ENCODE results near the gene NOS3. TPM values are rescaled to one million over a fixed set of nuclear protein-coding genes. Genes with fewer than 3 reads are reported as not detected.

Gene NOS3
- polyA plus RNA-seq, 1 of the 3 experiments (the other 2 are of a cell fraction): 0.41 TPM

DNA sequence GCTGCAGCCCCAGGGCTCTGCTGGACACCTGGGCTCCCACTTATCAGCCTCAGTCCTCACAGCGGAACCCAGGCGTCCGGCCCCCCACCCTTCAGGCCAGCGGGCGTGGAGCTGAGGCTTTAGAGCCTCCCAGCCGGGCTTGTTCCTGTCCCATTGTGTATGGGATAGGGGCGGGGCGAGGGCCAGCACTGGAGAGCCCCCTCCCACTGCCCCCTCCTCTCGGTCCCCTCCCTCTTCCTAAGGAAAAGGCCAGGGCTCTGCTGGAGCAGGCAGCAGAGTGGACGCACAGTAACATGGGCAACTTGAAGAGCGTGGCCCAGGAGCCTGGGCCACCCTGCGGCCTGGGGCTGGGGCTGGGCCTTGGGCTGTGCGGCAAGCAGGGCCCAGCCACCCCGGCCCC lies 2.7 kb downstream of the NOS3 start (continued):
- TF ChIP-seq, protein P1, sequence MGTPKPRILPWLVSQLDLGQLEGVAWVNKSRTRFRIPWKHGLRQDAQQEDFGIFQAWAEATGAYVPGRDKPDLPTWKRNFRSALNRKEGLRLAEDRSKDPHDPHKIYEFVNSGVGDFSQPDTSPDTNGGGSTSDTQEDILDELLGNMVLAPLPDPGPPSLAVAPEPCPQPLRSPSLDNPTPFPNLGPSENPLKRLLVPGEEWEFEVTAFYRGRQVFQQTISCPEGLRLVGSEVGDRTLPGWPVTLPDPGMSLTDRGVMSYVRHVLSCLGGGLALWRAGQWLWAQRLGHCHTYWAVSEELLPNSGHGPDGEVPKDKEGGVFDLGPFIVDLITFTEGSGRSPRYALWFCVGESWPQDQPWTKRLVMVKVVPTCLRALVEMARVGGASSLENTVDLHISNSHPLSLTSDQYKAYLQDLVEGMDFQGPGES (IDR thresholded peaks at IDR 0.05; ENCODE audit: low read depth, low read length): no peak
- TF ChIP-seq GABPA (IDR thresholded peaks at IDR 0.05; ENCODE audit: low read depth) (no peak), SIN3A (IDR thresholded peaks at IDR 0.05; ENCODE audit: borderline replicate concordance, low read depth, low read length) (no peak), TCF12 (IDR thresholded peaks at IDR 0.05) (no peak), RCOR1 (IDR thresholded peaks at IDR 0.05; ENCODE audit: low read length) (no peak), MEF2A (IDR thresholded peaks at IDR 0.05; ENCODE audit: borderline replicate concordance, low read depth) (no peak)
- TF ChIP-seq, protein P2, sequence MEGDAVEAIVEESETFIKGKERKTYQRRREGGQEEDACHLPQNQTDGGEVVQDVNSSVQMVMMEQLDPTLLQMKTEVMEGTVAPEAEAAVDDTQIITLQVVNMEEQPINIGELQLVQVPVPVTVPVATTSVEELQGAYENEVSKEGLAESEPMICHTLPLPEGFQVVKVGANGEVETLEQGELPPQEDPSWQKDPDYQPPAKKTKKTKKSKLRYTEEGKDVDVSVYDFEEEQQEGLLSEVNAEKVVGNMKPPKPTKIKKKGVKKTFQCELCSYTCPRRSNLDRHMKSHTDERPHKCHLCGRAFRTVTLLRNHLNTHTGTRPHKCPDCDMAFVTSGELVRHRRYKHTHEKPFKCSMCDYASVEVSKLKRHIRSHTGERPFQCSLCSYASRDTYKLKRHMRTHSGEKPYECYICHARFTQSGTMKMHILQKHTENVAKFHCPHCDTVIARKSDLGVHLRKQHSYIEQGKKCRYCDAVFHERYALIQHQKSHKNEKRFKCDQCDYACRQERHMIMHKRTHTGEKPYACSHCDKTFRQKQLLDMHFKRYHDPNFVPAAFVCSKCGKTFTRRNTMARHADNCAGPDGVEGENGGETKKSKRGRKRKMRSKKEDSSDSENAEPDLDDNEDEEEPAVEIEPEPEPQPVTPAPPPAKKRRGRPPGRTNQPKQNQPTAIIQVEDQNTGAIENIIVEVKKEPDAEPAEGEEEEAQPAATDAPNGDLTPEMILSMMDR (IDR thresholded peaks at IDR 0.05): no peak
- TF ChIP-seq, protein P3, sequence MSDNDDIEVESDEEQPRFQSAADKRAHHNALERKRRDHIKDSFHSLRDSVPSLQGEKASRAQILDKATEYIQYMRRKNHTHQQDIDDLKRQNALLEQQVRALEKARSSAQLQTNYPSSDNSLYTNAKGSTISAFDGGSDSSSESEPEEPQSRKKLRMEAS (IDR thresholded peaks at IDR 0.05; ENCODE audit: low read depth): no peak

DNA sequence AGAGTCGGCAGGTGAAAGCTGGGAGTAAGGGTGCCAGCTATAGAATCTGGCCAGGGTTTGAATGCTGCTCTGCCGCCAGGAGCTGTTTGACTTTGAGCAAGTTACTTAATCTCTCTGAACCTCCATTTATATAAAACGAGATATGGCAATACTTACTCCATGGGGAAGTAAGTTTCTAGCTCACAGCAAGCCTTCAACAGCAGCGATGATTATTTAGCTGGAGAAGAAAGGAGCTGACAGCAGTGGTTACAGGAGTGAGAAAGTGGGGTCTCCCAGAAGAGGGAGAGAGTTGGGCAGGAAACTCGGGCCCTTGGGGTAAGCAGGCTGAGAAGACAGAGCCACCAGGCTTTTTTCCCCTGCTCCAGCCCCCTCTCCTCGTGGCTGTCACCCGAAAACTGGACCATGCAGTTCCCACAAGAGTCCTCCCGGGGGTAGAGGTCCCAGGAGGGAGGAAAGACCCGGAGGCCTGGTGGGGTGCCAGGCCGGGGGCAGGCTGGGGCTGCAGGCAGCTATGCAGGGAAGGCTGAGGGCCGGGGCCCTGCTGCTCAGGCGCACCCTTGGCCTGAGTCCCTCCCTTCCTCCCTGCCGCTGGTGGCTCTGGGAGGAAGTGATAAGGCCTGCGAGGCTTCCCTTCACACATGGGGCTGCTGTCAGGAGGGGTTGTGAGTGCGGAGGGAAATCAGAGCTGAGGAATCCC lies 3.5 kb downstream of the NOS3 start:
- Histone ChIP-seq H2AFZ (ENCODE audit: low read depth) (no peak overlapping the region), H3K9ac (no peak overlapping the region), H4K20me1 (ENCODE audit: insufficient read depth) (no peaks in the 10 kb centered on the region), H3K27ac (ENCODE audit: low read depth in 2 of 2, low read length in 1 of 2) (peak overlapping the region in 1 of 2 experiments; percentile 55; a peak in 1 of 4 replicates), H3F3A (replicated peaks; ENCODE audit: insufficient read depth) (no peaks in the 10 kb centered on the region), H3K9me3 (no peaks in the 10 kb centered on the region), H3K36me3 (replicated peaks in 1 of 2; ENCODE audit: control insufficient read depth in 1 of 2, insufficient read depth in 2 of 2, low read length in 1 of 2) (no peaks in the 10 kb centered on the region), H3K4me3 (ENCODE audit: low read depth in 2 of 2, low read length in 1 of 2) (no peak overlapping the region), H3K4me1 (ENCODE audit: control insufficient read depth in 1 of 2, insufficient read depth in 2 of 2, low read depth in 1 of 2, low read length in 1 of 2) (peaks cover 0 to 21% of the 10 kb centered on the region in 2 experiments; a peak in 2 of 4 replicates), H3K27me3 (ENCODE audit: insufficient read depth) (peaks cover 2% of the 10 kb centered on the region; the same call in 1 of the 2 replicates), H3K4me2 (no peak overlapping the region), H3K9me2 (no peaks in the 10 kb centered on the region), H3K79me2 (ENCODE audit: insufficient read depth) (no peaks in the 10 kb centered on the region)
- POLR2A ChIA-PET: interaction anchor here (1.1 to 1.9 kb wide), 3 partner anchors 15 to 20 kb away, joined by 4 to 6 read pairs (median 5); no protein-coding TSS in a partner anchor
- CTCF ChIA-PET: interaction anchor here (0.7 to 7.8 kb wide), 13 partner anchors 9 to 545 kb away, joined by 3 to 205 read pairs (median 4); no protein-coding TSS in a partner anchor
- peak; percentile 83 for DNase-seq
- 57% methylated on average over 13 of the region's 15 CpGs for WGBS (ENCODE audit: low lambda C conversion rate)
- no peak for TF ChIP-seq TAF1 (IDR thresholded peaks at IDR 0.05; ENCODE audit: borderline replicate concordance, low read depth, low read length)
- TF ChIP-seq, protein P4, sequence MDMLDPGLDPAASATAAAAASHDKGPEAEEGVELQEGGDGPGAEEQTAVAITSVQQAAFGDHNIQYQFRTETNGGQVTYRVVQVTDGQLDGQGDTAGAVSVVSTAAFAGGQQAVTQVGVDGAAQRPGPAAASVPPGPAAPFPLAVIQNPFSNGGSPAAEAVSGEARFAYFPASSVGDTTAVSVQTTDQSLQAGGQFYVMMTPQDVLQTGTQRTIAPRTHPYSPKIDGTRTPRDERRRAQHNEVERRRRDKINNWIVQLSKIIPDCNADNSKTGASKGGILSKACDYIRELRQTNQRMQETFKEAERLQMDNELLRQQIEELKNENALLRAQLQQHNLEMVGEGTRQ (IDR thresholded peaks at IDR 0.05; ENCODE audit: borderline replicate concordance, low read depth, low read length): no peak
- no peak for TF ChIP-seq RAD21 (IDR thresholded peaks at IDR 0.05; ENCODE audit: low read length)
- peak; percentile 56; the same call in 1 of the 2 replicates for TF ChIP-seq MXI1 (IDR thresholded peaks at IDR 0.05; ENCODE audit: low read depth, low read length)
- TF ChIP-seq RCOR1 (IDR thresholded peaks at IDR 0.05; ENCODE audit: low read length): no peak
- TF ChIP-seq GATA2 (CRISPR knock-in tag; IDR thresholded peaks at IDR 0.05): no peak; the same call in 1 of the 2 replicates
- no peak for TF ChIP-seq ELF1 (IDR thresholded peaks at IDR 0.05)
- no peak for TF ChIP-seq NFIC (IDR thresholded peaks at IDR 0.05; ENCODE audit: borderline replicate concordance)
